ENCODE results near the gene FSTL3.

FSTL3 gene

DNA sequence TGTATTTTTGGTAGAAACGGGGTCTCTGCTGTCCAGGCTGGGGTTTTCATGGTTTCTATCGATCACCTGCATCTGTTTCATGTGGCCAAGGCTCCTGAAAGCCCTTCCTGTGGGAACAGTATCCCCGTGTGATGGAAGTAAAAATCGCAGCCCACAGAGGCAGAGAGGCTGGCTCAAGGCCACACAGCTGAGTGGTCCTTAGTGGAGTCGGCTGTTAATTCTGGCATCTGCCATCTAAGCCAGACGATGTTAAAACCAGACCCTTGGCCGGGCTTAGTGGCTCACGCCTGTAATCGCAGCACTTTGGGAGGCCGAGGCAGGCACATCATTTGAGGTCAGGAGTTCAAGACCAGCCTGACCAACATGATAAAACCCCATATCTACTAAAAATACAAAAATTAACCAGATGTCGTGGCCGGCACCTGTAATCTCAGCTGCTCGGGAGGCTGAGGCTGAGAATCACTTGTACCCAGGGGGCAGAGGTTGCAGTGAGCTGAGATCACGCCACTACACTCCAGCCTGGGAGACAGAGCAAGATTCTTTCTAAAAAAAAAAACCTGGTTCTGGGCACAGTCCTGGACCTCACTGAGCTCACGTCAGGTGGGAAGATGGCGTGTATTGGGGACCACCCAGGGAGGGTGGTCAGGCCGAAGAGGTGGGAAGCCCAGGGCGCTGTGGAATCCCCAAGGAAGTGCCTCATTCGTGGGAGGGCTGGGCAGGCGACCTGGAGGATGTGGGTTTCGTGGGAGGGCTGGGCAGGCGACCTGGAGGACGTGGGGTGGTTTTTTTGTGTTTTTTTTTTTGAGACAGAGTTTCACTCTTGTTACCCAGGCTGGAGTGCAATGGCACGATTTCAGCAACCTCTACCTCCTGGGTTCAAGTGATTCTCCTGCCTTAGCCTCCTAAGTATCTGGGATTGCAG is 56.2 kb downstream of the FSTL3 start:
- H3K9me3 Mint-ChIP-seq = no peaks in the 10 kb centered on the region
- H3K27ac Mint-ChIP-seq = no peak overlapping the region
- peaks cover 8% of the 10 kb centered on the region for H3K4me1 Mint-ChIP-seq (ENCODE audit: low read depth)
- H3K27me3 Mint-ChIP-seq (ENCODE audit: low read depth) = no peaks in the 10 kb centered on the region
- H3K4me3 Mint-ChIP-seq = no peak overlapping the region
- H3K36me3 Mint-ChIP-seq (ENCODE audit: low read depth) = no peaks in the 10 kb centered on the region
